Measurements from ENCODE around the gene UBE2B.
A peak's percentile ranks its signal among the peaks of the same experiment; 100 is the strongest.
"Not testable (repeated sequence)": the region's sequence is repeated elsewhere in the genome, so short reads cannot be mapped to it uniquely, and the experiment has no call there.

UBE2B gene

DNA sequence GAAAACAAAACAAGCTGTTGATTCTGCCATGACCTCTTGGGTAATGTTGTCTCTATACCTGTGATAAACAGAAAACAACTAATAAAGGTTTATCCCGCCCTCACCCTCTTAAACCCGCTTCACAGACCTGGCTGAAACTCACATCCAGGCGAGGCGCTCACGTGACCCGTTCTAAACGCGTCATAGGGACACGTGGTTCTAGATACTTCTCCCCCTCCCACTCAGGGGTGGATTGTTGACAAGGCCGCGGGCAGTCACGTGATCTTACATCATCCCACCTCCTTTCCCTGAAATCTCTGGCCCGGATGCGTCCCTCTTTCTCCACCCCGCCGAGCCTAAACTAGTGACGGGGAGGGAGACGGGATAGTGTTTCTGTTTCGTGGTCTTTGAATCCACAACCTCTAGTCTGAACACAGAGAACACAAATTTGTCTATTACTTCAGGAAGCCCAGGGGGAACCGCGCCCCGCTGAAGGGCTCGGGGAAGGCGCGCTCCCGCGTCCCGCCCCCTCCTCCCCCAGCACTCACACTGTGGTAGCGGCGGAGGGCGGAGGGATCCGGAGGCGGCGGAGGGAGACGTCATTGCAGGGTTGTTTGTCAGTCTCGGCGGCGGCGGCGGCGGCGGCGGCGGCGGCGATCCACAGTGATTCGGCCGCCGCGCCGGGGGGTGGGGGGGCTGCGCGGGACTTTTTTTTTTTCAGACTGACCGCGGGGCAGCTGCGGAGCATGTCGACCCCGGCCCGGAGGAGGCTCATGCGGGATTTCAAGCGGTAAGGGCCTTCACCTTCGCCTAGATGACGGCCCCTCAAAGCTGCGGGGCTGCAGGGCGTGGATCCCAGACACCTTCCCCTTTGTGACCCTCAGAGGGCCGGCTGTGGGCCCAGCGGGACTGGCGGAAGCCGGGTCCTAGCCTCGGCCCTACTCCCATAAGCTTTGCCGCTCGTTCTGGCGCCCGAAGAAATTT lies at the start of gene UBE2B:
Gene UBE2B, plus strand, starts transcription at position 699 of the 963 bp plus-strand sequence. Its CDS starts 27 bp downstream, at position 726.
- DNase-seq = peak; percentile 95

DNA sequence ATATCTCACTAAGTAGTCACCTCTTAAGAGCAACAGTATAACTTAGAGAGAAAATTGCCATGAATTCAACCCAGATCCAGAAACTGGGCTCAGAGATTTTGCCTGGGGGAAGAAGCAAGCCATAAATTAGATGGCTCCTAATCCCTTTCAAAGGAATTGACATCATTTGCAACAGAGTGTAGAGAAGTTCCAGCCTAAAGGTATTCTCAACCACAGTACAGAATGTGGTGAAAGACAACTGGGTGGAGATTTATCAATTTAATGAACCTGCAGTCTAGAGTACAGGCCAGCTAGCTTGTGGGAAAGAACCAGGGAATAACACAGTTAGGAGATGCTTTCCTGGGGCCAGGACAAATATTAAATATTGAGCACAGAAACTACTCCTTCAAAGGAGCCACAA lies 44.0 kb upstream of the UBE2B start:
- no peak for DNase-seq

DNA sequence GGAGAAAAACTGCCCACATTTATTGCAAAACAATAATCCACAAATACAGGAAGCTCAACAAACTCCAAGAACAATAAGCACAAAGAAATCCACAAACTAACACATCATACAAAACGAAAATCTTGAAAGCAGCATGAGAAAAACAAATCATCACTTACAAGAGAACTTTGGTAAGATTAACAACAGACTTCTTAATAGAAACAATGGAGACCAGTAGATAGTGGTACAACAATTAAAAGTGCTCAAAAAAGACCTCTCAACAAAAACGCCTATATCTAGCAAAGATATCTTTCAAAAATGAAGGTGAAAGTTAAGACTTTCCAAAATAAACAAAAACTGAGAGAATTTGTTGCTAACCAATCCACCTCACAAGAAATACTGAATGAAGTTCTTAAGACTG lies 42.8 kb upstream of the UBE2B start:
- no peak for DNase-seq

DNA sequence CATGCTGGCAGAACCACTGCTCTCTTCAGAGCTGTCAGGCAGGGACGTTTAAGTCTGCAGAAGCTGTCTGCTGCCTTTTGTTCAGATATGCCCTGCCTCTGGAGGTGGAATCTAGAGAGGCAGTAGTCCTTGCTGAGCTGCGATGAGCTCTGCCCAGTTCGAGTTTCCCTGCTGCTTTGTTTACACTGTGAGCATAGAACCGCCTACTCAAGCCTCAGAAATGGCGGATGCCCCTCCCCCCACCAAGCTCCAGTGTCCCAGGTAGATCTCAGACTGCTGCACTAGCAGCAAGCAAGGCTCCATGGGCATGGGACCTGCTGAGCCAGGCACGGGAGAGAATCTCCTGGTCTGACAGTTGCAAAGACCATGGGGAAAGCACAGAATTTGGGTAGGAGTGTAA lies 34.5 kb upstream of the UBE2B start:
- DNase-seq = not testable (repeated sequence)

DNA sequence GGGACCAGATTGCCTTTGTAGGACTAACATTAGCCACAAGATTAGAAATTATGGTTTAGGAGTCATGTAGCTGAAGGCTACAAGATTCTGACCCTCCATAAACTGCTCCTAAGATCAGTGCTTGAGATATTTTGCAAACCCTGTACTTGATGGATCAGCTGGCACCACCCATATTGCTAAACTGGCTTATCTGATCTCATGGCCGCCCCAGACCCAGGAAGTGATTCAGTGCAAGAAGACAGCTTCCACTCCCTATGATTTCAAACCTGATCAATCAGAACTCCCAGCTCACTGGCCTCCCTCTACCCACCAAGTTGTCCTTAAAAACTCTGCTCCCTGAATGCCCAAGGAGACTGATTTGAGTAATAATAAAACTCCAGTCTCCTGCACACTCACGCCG lies 27.9 kb upstream of the UBE2B start:
- not testable (repeated sequence) for DNase-seq

DNA sequence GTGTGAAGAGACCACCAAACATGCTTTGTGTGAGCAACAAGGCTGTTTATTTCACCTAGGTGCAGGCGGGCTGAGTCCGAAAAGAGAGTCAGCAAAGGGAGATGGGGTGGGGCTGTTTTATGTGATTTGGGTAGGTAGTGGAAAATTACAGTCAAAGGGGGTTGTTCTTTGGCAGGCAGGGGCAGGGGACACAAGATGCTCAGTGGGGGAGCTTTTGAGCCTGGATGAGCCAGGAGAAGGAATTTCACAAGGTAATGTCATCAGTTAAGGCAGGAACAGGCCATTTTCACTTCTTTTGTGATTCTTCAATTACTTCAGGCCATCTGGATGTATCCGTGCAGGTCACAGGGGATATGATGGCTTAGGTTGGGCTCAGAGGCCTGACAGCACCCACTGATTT lies 25.9 kb upstream of the UBE2B start:
- DNase-seq = not testable (repeated sequence)

DNA sequence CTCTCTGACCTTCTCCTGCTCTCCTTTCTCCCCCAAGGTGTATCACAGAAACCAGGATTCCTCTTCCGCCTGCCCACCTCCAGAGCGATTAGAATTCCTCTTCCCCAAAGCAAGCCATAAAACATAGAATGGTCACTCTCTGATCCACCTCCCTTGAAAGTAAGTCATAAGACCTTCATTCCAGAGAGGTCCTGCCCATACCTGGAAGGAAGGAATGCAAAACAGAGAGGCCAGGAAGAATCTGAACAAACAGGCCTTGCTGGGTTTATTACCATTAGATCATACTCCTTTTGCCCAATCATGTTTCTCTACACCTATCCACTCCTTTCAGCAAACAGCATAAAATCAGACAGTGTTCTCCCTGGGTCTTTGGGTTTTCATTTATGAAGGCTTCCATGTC lies 25.4 kb upstream of the UBE2B start:
- no peak for DNase-seq

DNA sequence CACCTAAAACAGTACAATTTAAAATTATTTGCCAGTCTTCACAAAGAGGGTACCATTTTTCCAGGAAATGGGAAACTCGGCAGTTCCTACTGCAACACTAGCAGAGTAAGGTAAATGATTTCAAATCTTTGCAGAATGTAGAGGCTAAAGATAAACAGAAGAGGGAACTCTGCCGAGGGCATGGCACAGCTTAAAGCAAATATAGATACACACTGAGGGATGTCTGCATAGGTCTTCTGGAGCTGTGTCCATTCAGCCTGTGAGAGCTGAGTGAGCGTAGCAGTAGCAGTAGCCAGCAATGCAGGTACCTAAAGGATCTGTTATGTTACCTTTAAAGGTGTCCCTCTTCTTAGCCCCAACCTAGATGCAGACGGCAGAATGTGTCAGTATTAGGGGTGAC lies 21.9 kb upstream of the UBE2B start:
- no peak for DNase-seq

DNA sequence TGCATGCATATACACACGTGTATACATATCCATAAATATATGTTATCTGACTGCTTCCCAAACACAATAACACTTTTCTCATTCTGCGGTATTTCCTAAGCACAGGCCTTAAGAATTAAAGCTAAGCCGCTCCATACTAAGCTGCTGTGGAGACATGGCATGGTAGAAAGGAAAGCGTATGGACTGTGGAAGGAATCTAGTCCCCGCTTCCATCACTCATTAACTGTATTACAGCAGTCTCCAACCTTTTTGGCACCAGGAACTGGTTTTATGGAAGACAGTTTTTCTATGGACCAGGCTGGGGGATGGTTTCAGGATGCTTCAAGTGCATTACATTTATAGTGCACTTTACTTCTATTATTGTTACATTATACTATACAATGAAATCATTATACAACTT lies 15.7 kb upstream of the UBE2B start:
- DNase-seq = no peak

DNA sequence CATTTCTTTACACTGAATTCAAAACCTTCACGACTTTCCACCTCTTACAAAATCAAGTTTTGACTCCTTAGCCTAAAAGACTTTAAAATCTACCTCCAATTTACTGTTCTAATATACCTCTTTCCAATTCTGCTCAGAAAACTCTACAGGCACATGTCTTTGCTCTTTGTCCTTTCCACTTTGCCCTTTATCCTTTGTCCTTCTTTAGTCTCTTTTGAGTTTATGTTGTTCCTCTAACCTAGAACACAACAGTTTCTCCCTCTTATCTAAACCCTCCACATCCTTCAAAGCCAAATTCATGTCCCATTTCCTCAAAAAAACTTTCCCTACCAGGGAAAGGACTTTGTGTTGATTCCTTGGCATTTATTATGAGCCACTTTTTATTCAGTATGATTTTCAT lies 5.8 kb upstream of the UBE2B start:
- no peak for DNase-seq

DNA sequence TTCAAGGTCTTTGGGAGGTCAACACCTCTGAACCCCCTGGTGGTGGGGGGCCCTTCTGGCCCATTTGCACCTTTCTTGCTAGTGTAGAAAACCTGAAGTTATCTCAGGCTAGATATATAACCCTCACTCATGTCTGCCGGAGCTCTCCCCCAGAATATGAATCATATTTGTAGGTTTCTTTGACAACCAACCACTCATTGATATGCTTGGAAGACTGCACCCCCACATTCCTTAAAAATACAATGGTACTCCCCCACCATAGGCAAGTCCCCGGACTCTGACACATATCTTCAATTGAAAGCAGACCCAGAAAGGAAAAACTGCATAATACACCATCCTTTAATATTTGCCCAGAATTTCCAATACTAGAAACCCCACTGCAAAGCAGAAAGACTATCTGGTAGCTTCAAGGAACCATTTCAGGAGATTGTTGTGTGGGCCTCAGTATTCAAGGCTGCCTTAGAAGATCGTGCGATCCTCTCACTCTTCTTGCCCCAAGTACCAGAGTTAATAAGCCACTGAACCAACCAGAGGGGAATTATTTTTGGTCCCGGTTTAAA lies 978 bp upstream of the UBE2B start:
- no peak for DNase-seq

DNA sequence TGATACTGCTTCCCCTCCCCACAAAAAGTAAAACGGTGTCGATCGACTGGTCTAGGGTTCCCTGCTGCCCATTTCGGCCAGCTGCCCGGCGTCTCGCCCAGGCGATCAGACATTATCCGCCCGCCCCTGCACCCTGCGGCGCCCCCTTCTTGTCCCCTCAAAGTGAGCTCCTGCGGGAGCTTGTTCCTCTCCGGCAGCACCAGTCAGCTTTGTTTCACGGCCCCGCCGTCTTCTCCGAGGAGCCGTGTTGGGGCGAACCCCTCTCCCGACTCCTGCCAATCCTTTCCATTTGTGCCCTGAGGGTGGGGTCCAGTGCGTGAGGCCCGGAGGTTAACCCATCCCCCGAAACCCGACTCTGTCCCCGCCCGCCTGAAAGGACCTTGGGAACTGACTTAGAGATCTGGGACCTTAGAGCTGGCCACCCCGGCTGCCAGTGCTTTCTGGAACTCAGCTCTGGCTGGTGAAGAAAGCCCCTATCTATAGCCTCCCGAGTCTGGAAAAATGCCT lies 518 bp downstream of the UBE2B start:
- no peak for DNase-seq

DNA sequence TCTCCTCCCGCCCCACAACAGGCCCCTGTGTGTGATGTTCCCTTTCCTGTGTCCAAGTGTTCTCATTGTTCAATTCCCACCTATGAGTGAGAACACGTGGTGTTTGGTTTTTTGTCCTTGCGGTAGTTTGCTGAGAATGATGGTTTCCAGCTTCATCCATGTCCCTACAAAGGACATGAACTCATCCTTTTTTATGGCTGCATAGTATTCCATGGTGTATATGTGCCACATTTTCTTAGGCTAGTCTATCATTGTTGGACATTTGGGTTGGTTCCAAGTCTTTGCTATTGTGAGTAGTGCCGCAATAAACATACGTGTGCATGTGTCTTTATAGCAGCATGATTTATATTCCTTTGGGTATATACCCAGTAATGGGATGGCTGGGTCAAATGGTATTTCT lies 2.3 kb downstream of the UBE2B start:
- not testable (repeated sequence) for DNase-seq

DNA sequence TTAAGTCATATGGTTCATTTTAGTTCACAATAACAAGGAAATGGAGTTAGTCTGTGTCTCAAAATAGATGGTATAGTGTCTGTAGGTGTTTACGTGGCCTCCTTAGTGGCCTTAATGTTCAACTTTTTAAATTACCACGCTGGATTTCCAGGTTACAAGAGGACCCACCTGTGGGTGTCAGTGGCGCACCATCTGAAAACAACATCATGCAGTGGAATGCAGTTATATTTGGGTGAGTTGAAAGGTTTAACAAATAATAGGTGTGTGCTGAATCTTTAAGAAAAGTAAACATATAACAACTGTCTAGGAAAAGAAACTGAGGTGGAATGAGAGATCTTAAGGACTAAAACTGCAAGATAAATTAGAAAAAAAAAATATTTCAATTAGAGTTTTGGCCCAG lies 2.9 kb downstream of the UBE2B start:
- DNase-seq = no peak

DNA sequence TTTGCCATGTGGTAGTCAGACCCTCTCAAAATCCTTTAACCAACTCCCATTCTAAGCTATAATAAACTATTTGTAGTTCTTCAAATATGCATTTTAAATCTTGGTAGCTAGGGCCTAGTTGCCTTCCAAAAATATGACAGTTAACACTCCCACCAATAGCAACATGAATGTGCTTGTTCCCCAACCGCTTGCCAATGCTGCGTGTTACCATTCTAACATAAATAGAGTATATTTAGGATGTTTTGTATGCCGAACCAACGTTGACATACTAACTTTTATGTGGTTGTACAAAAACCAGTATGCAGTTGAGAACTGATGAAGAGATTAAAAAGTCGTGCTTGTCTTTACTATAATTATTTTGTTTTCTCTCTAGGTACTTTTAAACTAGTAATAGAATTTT lies 9.0 kb downstream of the UBE2B start:
- DNase-seq = no peak

DNA sequence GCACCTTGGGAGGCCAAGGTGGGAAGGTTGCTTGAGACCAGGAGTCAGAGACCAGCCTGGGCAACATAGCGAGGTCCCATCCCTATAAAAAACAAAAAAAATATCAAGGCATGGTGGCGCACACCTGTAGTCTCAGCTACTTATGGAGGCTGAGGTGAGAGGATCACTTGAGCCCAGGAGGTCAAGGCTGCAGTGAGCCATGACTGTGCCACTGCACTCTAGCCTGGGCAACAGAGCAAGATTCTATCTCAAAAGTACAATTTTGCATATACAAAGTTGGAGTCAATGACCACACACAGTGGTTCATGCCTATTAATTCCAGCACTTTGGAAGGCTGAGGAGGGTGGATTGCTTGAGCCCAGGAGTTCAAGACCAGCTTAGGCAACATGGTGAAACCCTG lies 10.8 kb downstream of the UBE2B start:
- not testable (repeated sequence) for DNase-seq

DNA sequence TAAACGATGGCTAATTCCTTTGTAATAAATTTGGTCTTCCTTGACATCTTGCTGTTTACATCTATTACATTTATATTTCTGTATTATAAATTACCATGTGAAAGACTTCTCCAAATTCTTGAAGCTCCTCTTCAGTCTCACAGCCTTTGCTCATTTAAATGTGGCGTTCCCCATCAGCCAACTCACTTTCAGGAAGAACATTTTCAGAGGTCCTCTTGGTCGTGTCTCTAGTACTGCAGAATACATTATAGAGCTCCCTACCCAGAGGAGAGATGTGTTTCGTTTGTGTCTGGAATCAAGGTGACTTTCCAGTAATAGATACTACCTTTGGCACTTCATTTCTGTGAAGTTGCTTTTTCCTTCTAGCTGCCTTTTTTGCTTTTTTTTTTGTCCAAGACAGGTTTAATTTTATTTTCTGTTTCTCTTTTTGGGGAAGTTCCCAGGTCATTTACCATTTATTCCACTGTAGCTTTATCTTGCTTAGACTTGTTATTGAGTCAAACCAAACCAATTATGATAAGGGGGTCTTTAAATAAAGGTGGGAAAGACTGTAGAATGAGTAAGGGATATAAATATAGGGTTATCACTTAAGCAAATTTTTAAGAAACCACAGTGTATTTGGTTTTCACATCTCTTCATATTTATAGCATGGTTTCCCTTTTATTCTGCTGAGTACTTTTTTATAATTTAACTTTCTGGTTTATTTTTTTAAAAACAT lies 12.8 kb downstream of the UBE2B start:
- no peak for DNase-seq

DNA sequence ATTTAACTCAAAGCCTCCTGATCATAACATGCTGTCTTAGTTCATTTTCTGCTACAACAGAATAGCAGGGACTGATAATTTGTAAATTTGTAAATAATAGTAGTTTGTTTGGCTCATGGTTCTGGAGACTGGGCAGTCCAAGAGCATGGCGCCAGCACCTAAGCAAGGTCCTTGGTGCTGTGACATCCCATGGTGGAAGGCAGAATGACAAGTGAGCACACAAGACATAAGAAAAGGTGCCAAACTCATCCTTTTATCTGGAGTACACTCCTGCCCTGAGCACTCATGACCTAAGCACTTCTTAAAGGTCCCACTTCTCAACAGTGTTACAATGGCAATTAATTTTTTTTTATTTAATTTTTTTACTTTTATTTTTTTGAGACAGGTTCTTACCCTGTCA lies 16.1 kb downstream of the UBE2B start:
- no peak for DNase-seq

DNA sequence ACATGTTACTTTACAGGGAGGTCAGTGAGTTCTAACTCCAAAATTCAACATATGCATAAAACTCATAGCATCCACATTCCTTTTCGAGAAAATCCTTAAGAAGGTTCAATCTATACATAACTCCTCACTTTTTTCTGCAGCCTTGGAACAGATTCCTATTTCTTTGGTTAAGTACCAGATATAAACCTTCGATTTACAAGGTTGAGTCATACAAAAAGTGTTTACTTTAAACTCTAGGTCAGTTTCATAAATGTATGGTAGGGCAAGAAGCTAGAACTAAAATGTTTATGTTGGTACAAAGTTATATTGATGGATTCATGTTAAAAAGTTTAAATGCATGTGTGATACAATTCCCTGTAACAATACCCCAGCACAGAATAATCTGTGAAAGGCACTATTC lies 20.9 kb downstream of the UBE2B start:
- no peak for DNase-seq

DNA sequence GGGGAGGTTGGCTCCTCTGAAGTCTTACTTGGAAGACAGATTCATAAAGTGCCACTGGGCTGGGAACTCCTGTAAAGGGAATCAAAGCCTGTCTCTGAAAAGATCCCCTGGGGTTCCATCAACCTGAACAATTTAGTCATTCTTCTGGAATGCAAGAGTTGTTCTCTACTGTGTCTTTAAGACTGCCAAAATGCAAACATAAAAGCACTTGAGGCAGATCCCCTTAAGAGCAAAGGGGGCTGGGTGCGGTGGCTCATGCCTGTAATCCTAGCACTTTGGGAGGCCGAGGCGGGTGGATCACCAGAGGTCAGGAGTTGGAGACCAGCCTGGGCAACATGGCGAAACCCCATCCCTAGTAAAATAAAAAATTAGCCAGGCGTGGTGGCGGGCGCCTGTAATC lies 23.6 kb downstream of the UBE2B start:
- no peak for DNase-seq

DNA sequence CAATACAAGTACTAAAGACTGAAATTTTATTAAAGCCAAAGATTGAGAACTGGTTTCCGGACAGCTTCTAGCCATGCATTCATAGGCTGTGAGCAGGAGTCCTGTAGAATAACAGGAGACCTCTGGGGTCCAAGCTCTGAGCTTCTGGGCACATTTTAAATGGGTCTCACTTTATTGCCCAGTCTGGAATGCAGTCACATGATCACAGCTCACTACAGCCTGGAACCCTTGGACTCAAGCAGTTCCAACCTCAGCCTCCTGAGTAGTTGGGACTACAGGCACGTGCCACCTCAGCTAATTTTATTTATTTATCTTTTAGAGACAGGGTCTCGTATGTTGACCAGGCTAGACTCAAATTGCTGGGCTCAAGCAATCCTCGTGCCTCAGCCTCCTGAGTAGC lies 24.9 kb downstream of the UBE2B start:
- no peak for DNase-seq

DNA sequence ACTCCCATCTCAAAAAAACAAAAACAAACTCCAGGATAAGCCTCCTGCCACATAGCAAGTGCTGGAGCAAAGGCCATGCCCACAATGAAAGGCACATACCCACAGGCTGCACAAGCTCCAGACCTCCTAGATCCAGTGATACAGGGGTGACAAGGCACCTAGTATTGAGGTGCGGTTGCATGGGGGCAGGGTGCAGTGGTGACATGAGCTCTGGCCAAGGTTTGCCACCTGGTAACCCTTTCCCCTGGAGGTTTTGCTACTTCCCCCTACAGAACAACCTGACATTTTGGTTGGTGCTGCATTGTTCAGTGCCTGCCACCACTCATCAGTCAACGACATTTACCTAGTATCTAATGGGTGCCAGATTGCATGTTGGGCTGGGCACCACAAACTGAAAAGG lies 25.8 kb downstream of the UBE2B start:
- DNase-seq = no peak

DNA sequence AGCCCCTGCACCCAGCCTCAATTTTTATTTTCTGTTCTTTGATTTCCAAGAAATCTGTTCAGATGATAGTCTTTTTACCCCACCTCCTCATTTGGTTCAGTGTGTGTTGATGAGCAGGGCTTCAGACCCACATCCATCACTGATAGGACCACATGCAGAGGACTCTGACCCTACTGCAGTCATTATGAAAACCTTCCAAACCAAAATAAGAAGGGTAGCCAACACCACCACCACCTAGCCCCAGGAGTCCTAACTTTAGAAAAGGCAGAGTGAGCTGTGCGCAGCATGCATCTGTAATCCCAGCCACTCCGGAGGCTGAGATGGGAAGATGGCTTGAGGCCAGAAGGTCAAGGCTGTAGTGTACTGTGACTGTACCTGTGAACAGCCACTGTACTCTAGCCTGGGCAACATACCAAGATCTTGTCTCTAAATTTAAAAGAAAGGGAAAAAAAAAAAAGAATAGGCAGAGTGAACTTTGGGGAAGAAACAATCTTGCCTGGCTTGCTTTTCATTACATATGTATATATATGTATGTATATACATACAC lies 27.3 kb downstream of the UBE2B start:
- no peak for DNase-seq

All from NCI-H2171 treated with DMSO at 0.1 percent for 48 hours (cell line).